Measurements from ENCODE around the gene OSGIN1.
"Not testable (repeated sequence)": the region's sequence is repeated elsewhere in the genome, so short reads cannot be mapped to it uniquely, and the experiment has no call there.

OSGIN1 gene

GRCh38 chr16:83926726-83927397 is 26.2 kb upstream of the OSGIN1 start:
- DNase-seq, result peak; percentile 90

GRCh38 chr16:83928341-83929055 is 24.5 kb upstream of the OSGIN1 start:
- no peak for DNase-seq

GRCh38 chr16:83929811-83930555 is 23.1 kb upstream of the OSGIN1 start:
- no peak for DNase-seq

GRCh38 chr16:83930730-83931500 is 22.1 kb upstream of the OSGIN1 start:
- no peak for DNase-seq

- DNase-seq, result no peak
These were observed 21.5 kb upstream of the OSGIN1 start for GRCh38 chr16:83931556-83931955.

GRCh38 chr16:83932304-83932703 is 20.7 kb upstream of the OSGIN1 start:
- DNase-seq, result no peak

- DNase-seq, result no peak
These were observed 19.9 kb upstream of the OSGIN1 start for GRCh38 chr16:83932955-83933673.

GRCh38 chr16:83933885-83934683 is 19.0 kb upstream of the OSGIN1 start:
- no peak for DNase-seq

- no peak for DNase-seq
These were observed 18.4 kb upstream of the OSGIN1 start for GRCh38 chr16:83934684-83934977.

GRCh38 chr16:83935005-83935857 is 17.8 kb upstream of the OSGIN1 start:
- no peak for DNase-seq

- DNase-seq, result no peak
These were observed 17.2 kb upstream of the OSGIN1 start for GRCh38 chr16:83935858-83936255.

- no peak for DNase-seq
These were observed 16.4 kb upstream of the OSGIN1 start for GRCh38 chr16:83936581-83937165.

- DNase-seq, result no peak
These were observed 15.8 kb upstream of the OSGIN1 start for GRCh38 chr16:83937267-83937666.

- DNase-seq, result no peak
These were observed 14.8 kb upstream of the OSGIN1 start for GRCh38 chr16:83937922-83938885.

- DNase-seq, result no peak
These were observed 13.7 kb upstream of the OSGIN1 start for GRCh38 chr16:83939266-83939855.

- no peak for DNase-seq
These were observed 12.9 kb upstream of the OSGIN1 start for GRCh38 chr16:83940119-83940518.

GRCh38 chr16:83940630-83941378 is 12.2 kb upstream of the OSGIN1 start:
- DNase-seq, result no peak

- DNase-seq, result not testable (repeated sequence)
These were observed 11.5 kb upstream of the OSGIN1 start for GRCh38 chr16:83941546-83941945.
